Stimulated activated CD4-positive, alpha-beta T cell treated with anti-CD3 and anti-CD28 coated beads, Interleukin-4, amount 100 ng/mL, for 48 hours (primary cell): ENCODE measurements around the gene RASAL2.
A peak's percentile ranks its signal among the peaks of the same experiment; 100 is the strongest.

Experiments used
- DNase-seq, 2 donors: peaks; one replicate each; pipeline ENCODE4 v3.0.0-alpha.2; 2020; ENCODE audit warnings: low read depth in 2 of 2

Gene RASAL2

DNA sequence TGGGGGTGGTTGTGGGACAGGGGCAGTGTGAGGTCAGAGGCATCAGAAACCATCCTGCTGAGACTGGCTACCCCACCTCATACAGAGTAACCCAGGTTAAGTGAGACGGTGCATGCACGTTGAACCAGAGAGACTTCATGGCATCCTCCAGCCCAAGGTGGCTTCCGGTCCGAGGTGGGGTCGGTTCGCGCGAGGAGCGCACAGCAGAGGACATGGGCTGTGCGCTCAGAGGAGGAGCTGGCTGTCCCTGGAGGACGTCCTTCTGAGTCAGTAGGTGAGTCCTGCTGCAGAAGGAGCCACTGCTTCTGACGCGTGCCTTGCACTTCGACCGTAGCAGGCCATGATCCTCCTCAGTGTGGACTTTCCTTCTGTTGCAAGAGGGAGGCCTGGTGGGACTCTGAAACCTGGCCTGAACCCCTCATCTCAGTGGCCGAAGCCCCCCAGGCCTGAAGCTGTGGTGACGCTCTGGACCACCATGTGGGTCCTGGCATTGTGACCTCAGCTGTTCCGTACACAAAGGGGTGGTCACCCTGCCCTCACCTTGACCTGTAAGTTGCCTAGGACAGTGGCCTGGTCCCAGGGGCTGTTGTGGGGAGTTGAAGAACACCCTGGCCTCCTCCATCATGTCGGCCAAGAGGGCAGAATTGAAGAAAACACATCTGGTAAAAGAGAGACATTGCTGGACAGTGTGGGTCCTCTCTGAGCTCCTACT, 418.8 kb downstream of the RASAL2 start, which contains the start of gene TEX35:
Gene TEX35 (plus strand): TSS at position 544 of the 712 bp plus-strand sequence. CDS start 80 bp downstream, at position 624.
- DNase-seq = no peak

DNA sequence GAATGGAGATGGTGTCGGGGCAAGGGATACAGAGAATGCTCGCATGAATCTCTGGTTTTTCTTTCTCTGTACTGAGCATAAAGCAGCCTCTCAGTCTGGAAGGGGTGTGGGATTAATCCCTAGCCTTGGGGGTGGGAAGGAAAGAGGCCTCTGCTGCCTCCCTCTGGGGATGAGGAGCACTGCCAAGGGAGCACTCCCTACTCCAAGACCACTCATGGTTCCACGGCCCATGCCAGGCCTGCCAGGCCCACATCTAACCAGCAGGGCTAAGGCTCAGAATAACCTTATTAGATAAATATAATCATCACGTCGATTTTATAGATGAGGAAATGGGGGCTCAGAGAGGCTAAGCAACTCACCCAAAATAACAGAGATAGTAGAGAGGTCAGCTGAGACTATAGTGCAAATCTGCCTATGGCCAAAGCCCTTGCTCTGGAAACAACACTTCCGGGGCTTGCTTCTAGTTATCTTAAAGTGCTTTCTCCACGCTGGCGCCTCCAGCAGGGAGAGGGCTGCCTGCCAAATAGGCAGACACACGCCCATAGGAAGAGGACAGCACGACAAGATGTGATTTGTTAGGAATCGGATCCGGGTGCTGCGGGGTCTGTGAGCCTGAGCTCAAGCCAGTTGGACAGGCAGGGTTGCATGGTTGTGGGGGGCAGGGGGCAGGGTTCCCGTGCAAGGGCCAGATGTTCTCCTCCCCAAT, 419.5 kb downstream of the RASAL2 start:
- no peak for DNase-seq

DNA sequence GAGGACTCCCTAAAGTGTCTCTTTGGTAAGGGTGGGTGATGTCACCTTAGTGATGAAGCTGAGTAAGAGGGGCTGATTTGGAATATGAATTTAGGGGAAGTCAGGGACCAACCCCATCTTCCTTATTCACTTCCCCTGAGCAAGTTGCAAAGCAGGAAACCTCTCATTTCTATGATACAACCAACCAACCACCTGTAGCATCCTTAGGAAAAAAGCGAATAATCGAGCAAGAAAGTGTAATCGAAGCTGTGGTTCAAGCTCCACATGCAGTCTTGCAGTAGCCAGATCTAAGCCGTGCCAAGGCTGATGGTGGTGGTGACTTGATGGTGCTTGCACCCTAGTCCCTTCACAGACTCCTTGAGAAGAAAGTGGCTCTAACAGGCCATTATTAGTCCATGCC, 422.2 kb downstream of the RASAL2 start:
- DNase-seq = no peak

DNA sequence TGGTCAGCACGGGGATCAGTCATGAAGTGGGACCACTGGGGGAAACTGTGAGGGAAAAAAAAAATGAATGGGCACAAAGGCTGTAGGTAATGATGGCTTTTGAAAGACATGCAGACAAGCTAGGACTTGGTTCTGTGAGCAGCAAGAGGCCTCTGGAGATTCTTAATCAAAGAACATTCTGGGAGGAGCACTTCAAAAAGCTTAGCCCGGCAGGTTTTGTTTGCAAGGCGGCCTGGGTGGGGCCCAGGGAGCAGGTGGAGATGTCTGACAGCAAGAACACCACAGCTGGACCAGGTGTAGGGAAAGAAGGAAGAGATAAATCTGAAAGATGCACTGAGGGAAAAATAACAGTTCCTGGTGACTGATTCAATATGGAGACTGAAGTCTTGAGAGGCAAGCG, 425.0 kb downstream of the RASAL2 start:
- DNase-seq = no peak

DNA sequence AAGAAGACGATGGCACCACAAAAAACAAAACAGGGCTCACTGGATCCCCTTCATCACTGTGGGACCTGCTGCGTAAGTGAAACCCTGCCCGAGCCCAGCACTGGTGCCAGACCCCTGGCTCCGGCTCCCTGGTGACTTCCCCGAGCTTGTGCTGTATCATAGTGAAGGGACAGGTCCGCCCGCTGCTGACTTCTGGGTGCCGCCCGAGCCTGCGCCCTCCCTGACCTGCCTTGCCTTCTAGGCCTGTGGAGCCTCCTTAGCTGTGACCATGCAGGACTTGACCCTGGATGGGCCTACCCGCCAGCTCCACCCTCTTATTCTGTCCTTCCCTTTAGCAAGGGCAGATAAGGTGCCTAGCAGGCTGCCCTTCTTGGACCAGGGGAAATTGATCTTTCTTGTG, 426.9 kb downstream of the RASAL2 start:
- DNase-seq = no peak

DNA sequence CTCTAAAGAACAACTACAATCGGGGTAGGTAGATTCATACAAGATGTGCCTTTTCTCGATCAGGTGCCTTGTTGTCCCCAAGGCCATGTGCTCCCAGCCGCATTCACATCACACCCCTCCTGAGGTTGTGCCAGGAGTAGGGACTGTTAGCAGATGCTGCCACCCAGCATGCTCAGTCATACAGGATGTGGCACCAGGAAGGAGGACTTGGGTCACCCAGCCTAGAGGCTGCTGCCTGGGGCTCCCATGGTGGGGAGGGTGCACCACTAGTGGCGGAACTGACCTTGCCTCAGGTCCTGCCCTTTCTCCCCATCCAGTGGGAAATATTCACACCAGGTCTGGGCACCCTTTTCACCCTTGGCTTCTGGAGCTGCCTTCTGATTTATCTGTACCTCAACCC, 427.3 kb downstream of the RASAL2 start:
- no peak for DNase-seq

DNA sequence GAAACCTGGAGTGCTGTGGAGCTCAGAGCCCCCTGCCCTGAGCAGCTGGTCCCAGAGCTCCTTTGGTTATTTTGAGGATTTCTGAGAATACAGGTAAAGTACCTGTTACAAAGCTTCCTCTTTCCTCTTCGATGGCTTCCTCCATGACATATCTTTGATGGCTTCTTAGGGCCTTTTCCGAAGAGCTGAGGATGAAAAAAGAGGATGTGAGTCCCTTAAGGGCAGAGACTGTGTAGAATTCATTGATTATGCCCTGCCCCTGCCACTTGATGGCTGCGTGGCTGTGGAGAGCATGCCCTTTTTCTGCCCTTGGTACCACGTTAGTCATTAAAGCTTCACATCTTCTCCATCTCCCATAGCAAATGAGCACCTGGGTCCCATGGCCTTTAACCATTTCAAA, 433.2 kb downstream of the RASAL2 start:
- no peak for DNase-seq

DNA sequence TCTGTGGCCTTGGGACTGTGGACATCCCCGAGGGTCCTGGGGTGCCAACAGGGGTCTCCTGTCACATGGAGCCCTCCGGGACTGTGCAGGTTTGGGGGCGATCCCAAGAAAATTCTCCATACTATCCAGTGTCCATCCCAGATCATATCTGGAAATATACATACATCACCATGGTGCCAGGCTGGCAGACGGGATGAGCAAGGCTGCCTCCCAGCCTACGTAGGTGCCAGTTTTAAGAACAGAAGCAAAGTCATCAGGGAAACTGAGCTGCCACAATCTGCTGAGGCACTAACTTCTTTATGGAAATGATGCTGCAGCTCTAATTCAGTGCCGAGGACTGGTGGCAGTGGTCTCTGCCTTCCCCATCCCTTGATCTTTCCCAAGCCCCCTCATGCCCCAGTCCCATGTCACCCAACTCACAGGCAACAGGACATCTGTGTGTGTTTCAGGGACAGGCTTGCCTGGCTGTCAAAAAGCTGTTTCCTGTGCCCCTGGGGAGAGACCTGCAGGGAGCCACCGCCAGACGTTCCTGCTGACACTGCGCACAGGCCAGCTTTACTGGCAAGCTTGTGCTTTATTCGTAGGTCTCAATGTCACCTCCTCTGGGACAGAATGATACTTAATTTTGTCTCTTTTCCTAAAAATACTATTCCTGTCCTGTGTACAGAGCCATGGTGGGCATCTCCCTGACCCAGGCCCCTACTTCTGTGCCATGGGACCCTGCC, 434.5 kb downstream of the RASAL2 start:
- no peak for DNase-seq

DNA sequence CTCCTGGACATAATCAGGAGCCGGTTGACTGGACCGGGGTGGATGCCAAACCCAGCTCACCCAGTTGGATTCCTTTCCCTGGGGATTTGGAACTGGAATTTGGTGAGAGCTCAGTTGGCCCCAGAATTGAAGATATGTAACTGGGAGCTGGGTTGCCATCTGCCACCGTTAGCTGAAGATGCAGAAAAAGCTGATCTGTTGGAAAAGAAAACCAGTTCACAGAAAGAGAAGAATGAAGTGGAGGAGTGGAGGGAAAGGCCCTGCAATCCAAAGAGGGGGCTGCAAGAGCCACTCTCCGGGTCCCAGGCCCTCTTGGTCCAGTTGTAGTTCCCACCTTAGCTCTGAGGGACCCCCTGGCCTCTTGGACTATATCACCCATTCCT, 435.0 kb downstream of the RASAL2 start:
- no peak for DNase-seq

DNA sequence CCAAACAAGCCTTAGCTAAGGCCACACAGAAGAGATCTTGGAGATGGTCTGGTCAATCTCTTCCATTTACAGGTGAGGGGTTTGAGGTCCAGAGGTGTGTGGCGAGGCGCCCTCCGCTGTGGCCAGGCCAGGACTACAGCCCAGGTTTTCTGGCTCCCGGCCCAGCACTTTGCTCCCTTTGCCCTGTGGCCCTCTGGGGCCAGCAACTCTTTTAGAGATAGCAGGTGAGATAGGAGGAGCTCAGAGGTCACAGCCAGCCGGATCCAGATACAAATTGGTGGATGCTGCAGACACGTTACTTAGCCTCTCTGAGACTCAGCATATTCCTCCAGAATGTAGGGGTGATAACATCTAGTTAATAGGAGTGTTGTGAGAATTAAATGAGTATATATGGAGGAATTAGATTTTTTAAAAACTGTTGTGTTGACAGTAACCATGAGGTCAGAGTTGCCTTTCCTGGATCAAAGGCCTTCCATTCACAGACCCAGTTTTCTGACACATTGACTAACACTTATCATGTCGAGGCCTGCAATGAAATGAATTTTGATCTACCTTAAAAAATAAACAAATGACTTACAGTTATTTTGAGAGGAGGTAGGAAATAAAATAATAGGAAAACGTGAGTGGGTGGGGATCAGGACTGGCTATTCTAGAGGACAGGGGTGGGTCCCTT, 435.6 kb downstream of the RASAL2 start:
- DNase-seq = no peak

DNA sequence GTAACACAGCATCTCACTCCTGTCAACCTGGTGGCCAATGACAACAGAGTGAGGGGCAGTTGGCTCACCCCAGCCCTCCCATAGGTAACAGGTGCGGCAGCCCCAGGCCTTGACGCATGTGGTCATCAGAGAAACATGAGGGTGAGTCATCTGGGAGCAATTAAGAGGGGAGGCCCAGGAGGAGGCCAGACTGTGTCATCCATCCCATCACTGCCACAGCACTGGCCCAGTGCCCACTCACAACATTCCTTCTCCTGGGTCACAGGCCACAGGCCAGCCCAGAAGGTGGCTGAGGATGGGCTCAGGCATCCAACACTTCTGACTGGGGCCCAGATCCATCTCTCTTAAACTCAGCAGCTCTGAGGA, 436.1 kb downstream of the RASAL2 start:
- no peak for DNase-seq

DNA sequence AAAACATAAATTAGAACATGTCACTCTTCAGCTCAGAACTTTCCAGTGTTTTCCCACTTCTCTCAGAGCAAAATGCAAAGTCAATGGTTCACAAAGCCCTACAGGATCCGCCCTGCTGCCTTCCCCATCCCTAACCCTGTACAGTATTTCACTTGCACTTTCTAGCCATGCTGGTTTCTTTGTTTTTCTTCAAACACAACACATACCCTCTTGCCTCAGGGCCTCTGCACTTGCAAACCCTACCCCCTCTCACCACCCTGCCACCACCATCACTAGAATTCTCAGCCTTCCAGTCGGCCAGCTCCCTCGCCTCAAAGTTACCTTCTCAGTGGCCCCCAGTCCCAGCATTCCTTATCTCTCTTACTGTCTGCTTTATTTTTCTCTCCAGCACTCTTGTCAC, 436.6 kb downstream of the RASAL2 start:
- no peak for DNase-seq

DNA sequence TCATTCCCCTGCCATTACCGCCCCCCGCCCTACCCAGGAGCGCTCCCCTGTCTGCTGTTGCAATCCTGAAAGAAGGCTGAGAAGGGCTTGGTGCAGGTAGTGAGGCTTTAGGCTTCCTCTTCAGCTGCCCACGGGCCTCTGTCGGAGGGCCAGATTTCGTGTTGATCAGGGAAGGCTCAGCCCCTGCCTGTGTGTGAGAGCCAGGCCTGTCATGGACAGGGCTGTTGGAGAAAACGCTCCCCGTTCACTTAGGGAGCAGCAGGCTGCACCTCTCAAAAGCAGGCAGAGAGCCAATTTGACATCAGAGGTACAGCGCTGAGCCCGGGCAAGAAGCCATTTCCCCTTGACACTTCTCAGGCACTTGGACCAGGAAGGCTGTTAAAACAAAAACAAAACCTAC, 438.0 kb downstream of the RASAL2 start:
- DNase-seq = no peak

DNA sequence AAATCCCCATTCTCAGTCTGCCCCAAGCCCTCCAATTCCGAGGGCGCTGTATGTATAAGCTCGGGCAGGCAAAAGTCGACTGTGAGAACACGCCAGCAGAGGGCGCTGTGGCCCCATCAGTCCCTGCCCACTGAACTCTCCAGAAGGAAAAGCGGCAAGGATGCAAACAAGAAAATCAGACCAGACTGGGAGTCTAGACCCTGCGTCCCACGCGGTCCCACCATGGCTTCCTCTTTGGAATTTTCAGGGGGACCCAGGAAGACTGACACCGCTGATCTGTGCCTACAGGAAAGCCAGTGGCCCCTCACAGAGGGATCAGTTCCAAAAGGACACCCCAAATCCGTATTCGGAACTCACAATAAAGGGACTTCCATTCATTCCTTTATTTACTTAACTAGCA, 438.5 kb downstream of the RASAL2 start:
- DNase-seq = peak; percentile 64 to 71

DNA sequence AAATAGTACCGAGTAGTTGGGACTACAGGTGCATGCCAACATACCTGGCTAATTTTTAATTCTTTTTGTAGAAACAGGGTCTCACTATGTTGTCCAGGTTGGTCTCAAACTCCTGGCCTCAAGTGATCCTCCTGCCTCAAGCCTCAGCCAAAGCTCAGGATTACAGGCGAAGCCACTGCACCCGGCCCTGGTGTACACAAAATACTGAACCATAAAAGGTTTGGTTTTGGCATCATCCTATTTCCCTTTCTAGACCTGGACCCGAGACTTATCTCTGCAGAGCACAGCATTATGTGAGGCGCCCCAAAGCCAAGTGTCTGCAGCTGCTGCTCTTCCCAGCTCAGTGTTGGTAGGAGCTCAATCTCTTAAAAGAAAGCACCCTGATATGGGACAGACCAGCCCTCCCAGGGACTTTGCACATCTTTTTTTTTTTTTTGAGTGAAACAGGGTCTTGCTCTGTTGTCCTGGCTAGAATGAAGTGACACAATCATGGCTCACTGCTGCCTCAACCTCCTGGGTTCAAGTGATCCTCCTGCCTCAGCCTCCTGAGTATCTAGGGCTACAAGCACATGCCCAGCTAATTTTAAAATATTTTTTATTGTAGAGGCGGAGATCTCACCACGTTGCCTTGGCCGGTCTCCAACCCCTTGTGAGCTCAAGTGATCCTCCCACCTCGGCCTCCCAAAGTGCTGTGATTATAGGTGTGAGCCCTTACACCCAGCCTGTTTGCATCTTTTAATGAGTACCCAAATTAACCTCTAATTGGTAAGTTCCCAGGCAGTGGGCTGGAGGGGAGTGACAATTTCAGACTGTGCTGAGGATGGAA, 439.4 kb downstream of the RASAL2 start:
- DNase-seq = no peak
